Mesothelial cell of epicardium (in vitro differentiated cells): ENCODE data around the gene GALNTL6. TPM values are rescaled to one million over a fixed set of nuclear protein-coding genes. Genes with fewer than 3 reads are reported as not detected.

Experiments
- DNase-seq, 2 experiments: peaks; one replicate each; pipeline ENCODE4 v3.0.0; 2021; ENCODE audit warnings: low spot score in 2 of 2; ENCODE audit not compliant: unreplicated experiment in 2 of 2
- H3K27ac Mint-ChIP-seq: 2 replicates; pipeline ENCODE4 v1.8.0; 2021; ENCODE audit warnings: mixed read lengths
- H3K27me3 Mint-ChIP-seq: 2 replicates; pipeline ENCODE4 v1.8.0; 2021; ENCODE audit warnings: low read depth, mixed read lengths
- H3K36me3 Mint-ChIP-seq: 2 replicates; pipeline ENCODE4 v1.8.0; 2021; ENCODE audit warnings: mixed read lengths
- H3K4me1 Mint-ChIP-seq: 2 replicates; pipeline ENCODE4 v1.8.0; 2021; ENCODE audit warnings: mixed read lengths
- H3K4me3 Mint-ChIP-seq: 2 replicates; pipeline ENCODE4 v1.8.0; 2021; ENCODE audit warnings: mild to moderate bottlenecking, moderate library complexity, mixed read lengths
- H3K9me3 Mint-ChIP-seq: 2 replicates; pipeline ENCODE4 v1.8.0; 2021; ENCODE audit warnings: mixed read lengths
- total RNA-seq: library from RNA; stranded (reverse); gene quantifications from 3 replicates; pipeline ENCODE4 v1.2.1, GENCODE V29; 2021
- TF ChIP-seq, protein P1 (sequence below): fragments of 200-600 bp; sonication (generic); IDR thresholded peaks from one replicate; pipeline ENCODE4 v1.5.0; 2021; ENCODE audit warnings: antibody characterized with exemption; ENCODE audit not compliant: unreplicated experiment

Gene GALNTL6
- total RNA-seq, 1 donor from 2014 or later: 1.3 TPM

DNA sequence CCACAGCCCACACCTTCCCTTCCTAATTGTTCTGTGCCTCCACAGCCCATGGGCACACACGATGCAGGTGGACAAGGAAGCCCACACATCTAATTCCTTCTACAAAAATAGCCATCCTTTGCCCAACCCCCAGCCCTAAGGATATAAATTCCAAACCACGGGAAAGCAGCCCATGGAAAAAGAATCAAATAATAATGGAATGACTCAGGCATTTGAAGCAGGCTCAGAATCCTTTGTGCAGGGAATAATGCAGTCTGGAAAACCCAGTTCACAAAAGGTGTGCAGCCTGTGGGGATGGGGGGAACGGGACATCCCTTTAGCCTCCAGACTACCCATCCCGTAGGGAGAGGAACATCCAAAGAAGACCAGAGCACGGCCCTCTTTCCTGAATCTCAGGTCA lies 1013.1 kb downstream of the GALNTL6 start:
- Mint-ChIP-seq H3K27ac (no peak overlapping the region), H3K27me3 (peaks cover 3% of the 10 kb centered on the region), H3K4me3 (no peak overlapping the region), H3K4me1 (peaks cover 4% of the 10 kb centered on the region), H3K36me3 (no peaks in the 10 kb centered on the region), H3K9me3 (peaks cover 4% of the 10 kb centered on the region)
- DNase-seq: no peak
- TF ChIP-seq, protein P1, sequence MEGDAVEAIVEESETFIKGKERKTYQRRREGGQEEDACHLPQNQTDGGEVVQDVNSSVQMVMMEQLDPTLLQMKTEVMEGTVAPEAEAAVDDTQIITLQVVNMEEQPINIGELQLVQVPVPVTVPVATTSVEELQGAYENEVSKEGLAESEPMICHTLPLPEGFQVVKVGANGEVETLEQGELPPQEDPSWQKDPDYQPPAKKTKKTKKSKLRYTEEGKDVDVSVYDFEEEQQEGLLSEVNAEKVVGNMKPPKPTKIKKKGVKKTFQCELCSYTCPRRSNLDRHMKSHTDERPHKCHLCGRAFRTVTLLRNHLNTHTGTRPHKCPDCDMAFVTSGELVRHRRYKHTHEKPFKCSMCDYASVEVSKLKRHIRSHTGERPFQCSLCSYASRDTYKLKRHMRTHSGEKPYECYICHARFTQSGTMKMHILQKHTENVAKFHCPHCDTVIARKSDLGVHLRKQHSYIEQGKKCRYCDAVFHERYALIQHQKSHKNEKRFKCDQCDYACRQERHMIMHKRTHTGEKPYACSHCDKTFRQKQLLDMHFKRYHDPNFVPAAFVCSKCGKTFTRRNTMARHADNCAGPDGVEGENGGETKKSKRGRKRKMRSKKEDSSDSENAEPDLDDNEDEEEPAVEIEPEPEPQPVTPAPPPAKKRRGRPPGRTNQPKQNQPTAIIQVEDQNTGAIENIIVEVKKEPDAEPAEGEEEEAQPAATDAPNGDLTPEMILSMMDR: no peak

DNA sequence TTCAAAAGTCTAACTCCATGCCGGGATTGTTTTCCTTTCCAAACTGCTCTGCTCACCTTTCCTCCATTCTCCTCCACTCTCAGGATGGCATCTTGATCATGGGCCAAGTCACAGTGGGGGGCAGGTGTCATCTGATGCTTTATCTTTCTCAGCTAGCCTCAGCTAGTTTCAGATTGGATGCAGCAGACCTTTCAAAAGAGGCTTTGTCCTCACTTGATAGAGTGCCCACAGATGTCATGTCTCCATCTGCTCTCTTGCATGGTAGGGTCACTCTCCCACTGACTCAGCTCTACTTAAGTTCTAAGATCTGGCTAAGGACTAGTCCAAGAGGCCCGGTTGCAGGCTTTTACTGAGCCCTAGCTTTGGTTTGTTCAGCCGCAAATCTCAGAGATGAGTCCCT lies 1013.7 kb downstream of the GALNTL6 start:
- Mint-ChIP-seq H3K4me1 (peaks cover 4% of the 10 kb centered on the region), H3K36me3 (no peaks in the 10 kb centered on the region), H3K27ac (no peak overlapping the region), H3K4me3 (no peak overlapping the region), H3K27me3 (peaks cover 3% of the 10 kb centered on the region), H3K9me3 (peaks cover 4% of the 10 kb centered on the region)
- no peak for DNase-seq
- TF ChIP-seq, protein P1: no peak

DNA sequence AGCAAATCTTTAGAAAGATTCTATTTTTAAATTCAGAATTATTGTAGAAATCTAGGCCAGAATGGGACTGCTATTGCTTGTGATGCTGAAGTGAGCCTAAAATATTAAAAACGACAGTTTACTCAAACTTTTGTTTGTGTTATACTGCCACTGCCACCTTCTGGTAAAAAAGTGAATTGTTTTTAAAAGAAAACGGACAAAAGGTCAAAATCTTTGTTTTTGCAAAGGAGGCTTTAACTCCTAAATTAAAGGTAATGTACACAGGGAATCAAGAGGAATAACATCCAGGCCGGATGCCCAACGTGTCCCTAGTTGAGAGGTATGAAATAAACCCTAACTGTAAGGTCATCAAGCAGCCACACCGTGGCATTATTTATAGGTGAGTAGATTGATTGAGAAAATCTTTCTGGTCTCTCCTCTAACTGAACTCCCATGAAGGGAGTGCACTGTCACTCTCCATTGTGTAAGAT lies 1017.1 kb downstream of the GALNTL6 start:
- Mint-ChIP-seq H3K9me3 (peaks cover 4% of the 10 kb centered on the region), H3K4me1 (peaks cover 4% of the 10 kb centered on the region), H3K36me3 (no peaks in the 10 kb centered on the region), H3K27me3 (peaks cover 6% of the 10 kb centered on the region), H3K4me3 (no peak overlapping the region), H3K27ac (no peak overlapping the region)
- TF ChIP-seq, protein P1: peak; percentile 97
- no peak for DNase-seq

DNA sequence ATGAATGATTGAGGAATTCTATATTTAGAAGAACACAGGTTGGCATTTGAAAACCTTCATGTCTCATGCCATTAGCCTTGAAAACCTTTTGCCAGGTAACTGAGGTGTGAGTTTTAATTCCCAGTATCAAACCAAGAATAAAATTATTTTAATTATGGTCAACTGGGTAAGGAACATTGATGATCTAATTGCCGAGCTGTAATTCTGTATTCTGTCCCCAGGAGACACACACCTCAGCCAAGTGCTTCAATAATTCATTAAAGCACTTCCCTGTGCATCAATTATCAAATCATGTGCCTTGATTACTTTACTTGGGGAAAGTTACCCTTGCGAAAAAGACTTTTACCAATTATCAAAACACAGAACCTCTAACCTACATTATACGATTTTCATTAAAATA lies 1023.5 kb downstream of the GALNTL6 start:
- H3K4me1 Mint-ChIP-seq: peaks cover 8% of the 10 kb centered on the region
- H3K27me3 Mint-ChIP-seq: peaks cover 5% of the 10 kb centered on the region
- no peak for DNase-seq
- no peaks in the 10 kb centered on the region for H3K36me3 Mint-ChIP-seq
- no peak overlapping the region for H3K27ac Mint-ChIP-seq
- H3K9me3 Mint-ChIP-seq: no peaks in the 10 kb centered on the region
- no peak overlapping the region for H3K4me3 Mint-ChIP-seq
- TF ChIP-seq, protein P1: no peak

DNA sequence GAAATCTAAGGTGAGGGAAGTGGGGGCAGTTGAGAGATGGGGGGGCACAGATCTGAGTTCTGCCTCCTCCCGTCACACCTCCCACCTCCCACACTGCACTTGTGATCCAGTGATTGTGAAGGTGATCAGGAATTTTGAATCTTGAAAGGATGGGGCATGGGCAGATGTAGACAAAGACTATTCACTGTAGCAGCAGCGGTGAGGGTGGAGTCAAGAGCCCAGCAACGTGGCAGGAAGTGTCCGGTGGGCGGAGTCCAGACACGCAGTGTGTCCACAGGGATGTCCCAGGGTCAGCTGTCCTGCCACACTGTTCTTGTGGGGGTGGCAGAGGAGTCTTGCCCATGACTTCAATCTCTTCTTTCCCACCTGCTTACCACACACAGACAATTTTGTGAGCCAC lies 1024.9 kb downstream of the GALNTL6 start:
- H3K9me3 Mint-ChIP-seq: no peaks in the 10 kb centered on the region
- no peak for DNase-seq
- no peaks in the 10 kb centered on the region for H3K36me3 Mint-ChIP-seq
- H3K4me3 Mint-ChIP-seq: no peak overlapping the region
- H3K27me3 Mint-ChIP-seq: peaks cover 5% of the 10 kb centered on the region
- TF ChIP-seq, protein P1: no peak
- H3K4me1 Mint-ChIP-seq: peaks cover 8% of the 10 kb centered on the region
- no peak overlapping the region for H3K27ac Mint-ChIP-seq

DNA sequence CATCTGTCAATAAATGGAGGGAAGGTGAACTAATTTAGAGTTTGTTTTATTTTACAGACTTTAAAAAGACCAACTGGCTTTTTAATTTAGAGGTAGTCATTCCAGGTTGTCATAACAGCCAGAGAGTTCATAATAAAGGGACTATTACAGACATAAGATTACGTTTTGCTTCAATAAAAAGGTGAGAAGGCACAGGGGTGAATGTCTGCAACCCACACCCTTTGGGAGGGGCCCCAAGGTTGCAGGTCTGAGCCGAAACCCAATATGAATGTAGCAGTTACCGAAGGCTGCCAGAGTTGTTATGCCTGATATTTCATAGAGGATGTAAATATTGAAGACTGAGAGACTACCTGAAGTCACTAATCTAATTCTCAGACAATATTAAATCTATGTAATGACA lies 1025.7 kb downstream of the GALNTL6 start:
- no peak overlapping the region for H3K27ac Mint-ChIP-seq
- H3K36me3 Mint-ChIP-seq: no peaks in the 10 kb centered on the region
- TF ChIP-seq, protein P1: no peak
- H3K4me3 Mint-ChIP-seq: no peak overlapping the region
- H3K27me3 Mint-ChIP-seq: peaks cover 5% of the 10 kb centered on the region
- peaks cover 8% of the 10 kb centered on the region for H3K4me1 Mint-ChIP-seq
- no peak for DNase-seq
- no peaks in the 10 kb centered on the region for H3K9me3 Mint-ChIP-seq
